ENCODE measurements around the gene ALMS1. TPM values are rescaled to one million over a fixed set of nuclear protein-coding genes. Genes with fewer than 3 reads are reported as not detected.
"Not testable (repeated sequence)": the region's sequence is repeated elsewhere in the genome, so short reads cannot be mapped to it uniquely, and the experiment has no call there.

ALMS1 gene
- polyA plus RNA-seq, 1 experiment: 9.3 TPM

- TF ChIP-seq CTCF (IDR thresholded peaks at IDR 0.05; ENCODE audit: low read depth, low read length): no peak
- POLR2A ChIA-PET: no interaction called here
- H3K4me3 ChIP-seq (ENCODE audit: low read depth, low read length): no peak overlapping the region
- CTCF ChIA-PET: no interaction called here
- no peaks in the 10 kb centered on the region for H3K27me3 ChIP-seq (ENCODE audit: control insufficient read depth, insufficient read depth, low read length)
- peaks cover 7% of the 10 kb centered on the region for H3K9me3 ChIP-seq (ENCODE audit: control insufficient read depth, insufficient read depth, low read length)
- DNase-seq (ENCODE audit: low read depth, low spot score): no peak
- H3K27ac ChIP-seq (ENCODE audit: low read depth, low read length): no peak overlapping the region
Observed at GRCh38 chr2:73528688-73529087, 143.1 kb downstream of the ALMS1 start.

- H3K27me3 ChIP-seq (ENCODE audit: control insufficient read depth, insufficient read depth, low read length); H3K9me3 ChIP-seq (ENCODE audit: control insufficient read depth, insufficient read depth, low read length); H3K27ac ChIP-seq (ENCODE audit: low read depth, low read length); POLR2A ChIA-PET; DNase-seq (ENCODE audit: low read depth, low spot score); H3K4me3 ChIP-seq (ENCODE audit: low read depth, low read length): not testable (repeated sequence)
- CTCF ChIA-PET: interaction anchor here (0.6 kb wide), 1 partner anchor 150 kb away, joined by 3 read pairs; no protein-coding TSS in a partner anchor
Observed at GRCh38 chr2:73530773-73531172, 145.1 kb downstream of the ALMS1 start.

GRCh38 chr2:73532381-73532780 lies 146.7 kb downstream of the ALMS1 start:
- CTCF ChIA-PET: no interaction called here
- Histone ChIP-seq H3K4me3 (ENCODE audit: low read depth, low read length) (no peak overlapping the region), H3K27me3 (ENCODE audit: control insufficient read depth, insufficient read depth, low read length) (no peaks in the 10 kb centered on the region), H3K27ac (ENCODE audit: low read depth, low read length) (no peak overlapping the region), H3K9me3 (ENCODE audit: control insufficient read depth, insufficient read depth, low read length) (peaks cover 7% of the 10 kb centered on the region)
- no peak for TF ChIP-seq CTCF (IDR thresholded peaks at IDR 0.05; ENCODE audit: low read depth, low read length)
- POLR2A ChIA-PET: no interaction called here
- no peak for DNase-seq (ENCODE audit: low read depth, low spot score)

GRCh38 chr2:73536133-73536840 lies 150.7 kb downstream of the ALMS1 start:
- H3K4me3 ChIP-seq (ENCODE audit: low read depth, low read length): no peak overlapping the region
- DNase-seq (ENCODE audit: low read depth, low spot score): no peak

GRCh38 chr2:73560875-73561274 lies 175.2 kb downstream of the ALMS1 start:
- H3K27ac ChIP-seq (ENCODE audit: low read depth, low read length); H3K4me3 ChIP-seq (ENCODE audit: low read depth, low read length); H3K9me3 ChIP-seq (ENCODE audit: control insufficient read depth, insufficient read depth, low read length); DNase-seq (ENCODE audit: low read depth, low spot score); H3K27me3 ChIP-seq (ENCODE audit: control insufficient read depth, insufficient read depth, low read length); POLR2A ChIA-PET; CTCF ChIA-PET: not testable (repeated sequence)

More at GRCh38 chr2:73536133-73536840, 150.7 kb downstream of the ALMS1 start:
- Histone ChIP-seq H3K9me3 (ENCODE audit: control insufficient read depth, insufficient read depth, low read length) (peaks cover 9% of the 10 kb centered on the region), H3K27me3 (ENCODE audit: control insufficient read depth, insufficient read depth, low read length) (no peaks in the 10 kb centered on the region), H3K27ac (ENCODE audit: low read depth, low read length) (no peak overlapping the region)
- ChIA-PET CTCF (no interaction called here), POLR2A (no interaction called here)
- no peak for TF ChIP-seq CTCF (IDR thresholded peaks at IDR 0.05; ENCODE audit: low read depth, low read length)

GRCh38 chr2:73561422-73561821 lies 175.8 kb downstream of the ALMS1 start:
- DNase-seq (ENCODE audit: low read depth, low spot score): no peak
- POLR2A ChIA-PET: no interaction called here
- no peak overlapping the region for H3K4me3 ChIP-seq (ENCODE audit: low read depth, low read length)
- CTCF ChIA-PET: no interaction called here
- H3K27ac ChIP-seq (ENCODE audit: low read depth, low read length): no peak overlapping the region
- no peaks in the 10 kb centered on the region for H3K9me3 ChIP-seq (ENCODE audit: control insufficient read depth, insufficient read depth, low read length)
- TF ChIP-seq CTCF (IDR thresholded peaks at IDR 0.05; ENCODE audit: low read depth, low read length): no peak
- no peaks in the 10 kb centered on the region for H3K27me3 ChIP-seq (ENCODE audit: control insufficient read depth, insufficient read depth, low read length)
